KG1 (cell line): ENCODE measurements around the gene SERF1A.
"Not testable (repeated sequence)": the region's sequence is repeated elsewhere in the genome, so short reads cannot be mapped to it uniquely, and the experiment has no call there.

Experiments used
- DNase-seq: peaks from one replicate; lab custom pipeline; 2025; lab: John Stamatoyannopoulos, UW

Gene SERF1A

GRCh38 chr5:70900533-70901271 is at the start of gene SERF1A:
TSS of gene SERF1A (plus strand) at chr5:70900669. CDS start at chr5:70900870, 201 bp downstream.
- DNase-seq, result not testable (repeated sequence)

- not testable (repeated sequence) for DNase-seq
Observed at GRCh38 chr5:70866778-70867177, 33.7 kb upstream of the SERF1A start.

GRCh38 chr5:70870626-70871025 is 29.8 kb upstream of the SERF1A start:
- DNase-seq, result not testable (repeated sequence)

GRCh38 chr5:70896076-70896475 is 4.4 kb upstream of the SERF1A start:
- not testable (repeated sequence) for DNase-seq

- not testable (repeated sequence) for DNase-seq
Observed at GRCh38 chr5:70901272-70901571, 753 bp downstream of the SERF1A start.

GRCh38 chr5:70906624-70907023 is 6.2 kb downstream of the SERF1A start:
- not testable (repeated sequence) for DNase-seq

GRCh38 chr5:70916829-70917228 is 16.4 kb downstream of the SERF1A start:
- DNase-seq, result not testable (repeated sequence)

- not testable (repeated sequence) for DNase-seq
Observed at GRCh38 chr5:70925211-70925562, 24.7 kb downstream of the SERF1A start.

GRCh38 chr5:70931709-70932368 is 31.4 kb downstream of the SERF1A start:
- not testable (repeated sequence) for DNase-seq

GRCh38 chr5:70932560-70932959 is 32.1 kb downstream of the SERF1A start:
- DNase-seq, result not testable (repeated sequence)

- DNase-seq, result not testable (repeated sequence)
Observed at GRCh38 chr5:70953068-70953467, 52.6 kb downstream of the SERF1A start.
